Hepatocyte (in vitro differentiated cells): ENCODE results near the gene CYFIP1. TPM values are rescaled to one million over a fixed set of nuclear protein-coding genes. Genes with fewer than 3 reads are reported as not detected.

Experiments
- DNase-seq: peaks from one replicate; pipeline ENCODE4 v3.0.0-alpha.2; 2016; ENCODE audit warnings: low spot score
- H2AFZ ChIP-seq: fragments of 200-600 bp; sonication (generic); 2 replicates; pipeline ENCODE4 v1.6.0; 2016; ENCODE audit warnings: antibody characterized with exemption, mild to moderate bottlenecking
- H3K27ac ChIP-seq: fragments of 200-600 bp; sonication (generic); 2 replicates; pipeline ENCODE4 v1.5.1; 2016; ENCODE audit warnings: mild to moderate bottlenecking
- H3K27me3 ChIP-seq: fragments of 200-600 bp; sonication (generic); 2 replicates; pipeline ENCODE4 v1.6.1; 2016
- H3K36me3 ChIP-seq: fragments of 200-600 bp; sonication (generic); replicated peaks from 2 replicates; pipeline ENCODE4 v1.5.1; 2016; ENCODE audit warnings: low read depth; ENCODE audit not compliant: insufficient read depth
- H3K4me1 ChIP-seq: fragments of 200-600 bp; sonication (generic); 2 replicates; pipeline ENCODE4 v1.5.1; 2016; ENCODE audit warnings: mild to moderate bottlenecking, moderate library complexity; ENCODE audit not compliant: insufficient read depth
- H3K4me2 ChIP-seq: fragments of 200-600 bp; sonication (generic); 2 replicates; pipeline ENCODE4 v1.6.0; 2016
- H3K4me3 ChIP-seq: fragments of 200-600 bp; sonication (generic); 2 replicates; pipeline ENCODE4 v1.5.1; 2016; ENCODE audit warnings: mild to moderate bottlenecking
- H3K79me2 ChIP-seq: fragments of 200-600 bp; sonication (generic); 2 replicates; pipeline ENCODE4 v1.6.0; 2017; ENCODE audit warnings: mild to moderate bottlenecking
- H3K9me2 ChIP-seq: fragments of 200-600 bp; sonication (generic); replicated peaks from 2 replicates; pipeline ENCODE4 v1.6.0; 2017; ENCODE audit warnings: mild to moderate bottlenecking; ENCODE audit not compliant: insufficient read depth
- H3K9me3 ChIP-seq: fragments of 200-600 bp; sonication (generic); 2 replicates; pipeline ENCODE4 v1.5.1; 2016; ENCODE audit warnings: low read depth, mild to moderate bottlenecking
- H4K20me1 ChIP-seq: fragments of 200-600 bp; sonication (generic); 2 replicates; pipeline ENCODE4 v1.6.0; 2016; ENCODE audit warnings: mild to moderate bottlenecking; ENCODE audit not compliant: insufficient read depth, poor library complexity, severe bottlenecking
- CTCF ChIP-seq: fragments of 200-600 bp; sonication (generic); IDR thresholded peaks from 2 replicates; pipeline ENCODE4 v1.5.1; 2016; ENCODE audit warnings: antibody characterized with exemption, mild to moderate bottlenecking; ENCODE audit not compliant: poor library complexity
- EZH2 ChIP-seq: fragments of 200-600 bp; sonication (generic); IDR thresholded peaks from 2 replicates; pipeline ENCODE4 v1.6.1; 2016; ENCODE audit warnings: antibody characterized with exemption, mild to moderate bottlenecking, borderline replicate concordance
- EZH2phosphoT487 ChIP-seq: fragments of 200-600 bp; sonication (generic); IDR thresholded peaks from one replicate; pipeline ENCODE4 v1.6.1; 2018; ENCODE audit warnings: antibody characterized with exemption, mild to moderate bottlenecking, low read depth, moderate library complexity; ENCODE audit not compliant: unreplicated experiment, severe bottlenecking
- WGBS: methylation state at CpG from one replicate; pipeline ENCODE4 v1.1.6; 2016; ENCODE audit warnings: low lambda C conversion rate; ENCODE audit errors: missing lambda C conversion rate; 5-methylcytosine and 5-hydroxymethylcytosine counted together
- polyA plus RNA-seq: library from polyadenylated mRNA; unstranded; fragments of >200 nt; fragmentation: Nextera tagmentation; extraction: Ambion mirVana; gene quantifications from 2 replicates; pipeline ENCODE4 v1.2.1, GENCODE V29; 2016
- total RNA-seq: library from RNA; depleted of rRNA; stranded (reverse); fragments of >200 nt; gene quantifications from 2 replicates; pipeline ENCODE4 v1.2.3, GENCODE V29; 2014

Gene CYFIP1
- total and polyA plus RNA-seq, 2 experiments from 2014 or later: 73.4 to 92.2 TPM

GRCh38 chr15:22850055-22850454 lies 130.1 kb downstream of the CYFIP1 start:
- H3K36me3 ChIP-seq: no peaks in the 10 kb centered on the region

GRCh38 chr15:22846073-22846472 lies 134.1 kb downstream of the CYFIP1 start:
- 77% methylated on average over 6 of the region's 6 CpGs for WGBS
- Histone ChIP-seq H3K4me1 (peaks cover 19% of the 10 kb centered on the region), H3K27ac (peak overlapping the region; percentile 72), H3K9me2 (no peaks in the 10 kb centered on the region), H3K4me3 (no peak overlapping the region), H3K9me3 (no peaks in the 10 kb centered on the region), H4K20me1 (peaks cover 22% of the 10 kb centered on the region), H3K27me3 (no peaks in the 10 kb centered on the region), H3K4me2 (no peak overlapping the region), H3K79me2 (peaks cover 99% of the 10 kb centered on the region), H2AFZ (no peak overlapping the region), H3K36me3 (peaks cover 2% of the 10 kb centered on the region)
- DNase-seq: no peak
- TF ChIP-seq EZH2: no peak
- no peak for TF ChIP-seq EZH2phosphoT487
- TF ChIP-seq CTCF: no peak

More at GRCh38 chr15:22850055-22850454, 130.1 kb downstream of the CYFIP1 start:
- WGBS: 89% methylated on average over 3 of the region's 3 CpGs
- Histone ChIP-seq H4K20me1 (peaks cover 10% of the 10 kb centered on the region), H3K9me3 (no peaks in the 10 kb centered on the region), H3K27ac (no peak overlapping the region), H3K9me2 (no peaks in the 10 kb centered on the region), H3K4me3 (no peak overlapping the region), H3K4me1 (peaks cover 10% of the 10 kb centered on the region), H3K79me2 (peaks cover 69% of the 10 kb centered on the region), H3K27me3 (no peaks in the 10 kb centered on the region), H3K4me2 (no peak overlapping the region), H2AFZ (no peak overlapping the region)
- TF ChIP-seq EZH2phosphoT487 (no peak), CTCF (no peak), EZH2 (no peak)
- DNase-seq: no peak

- peaks cover 99% of the 10 kb centered on the region for H3K79me2 ChIP-seq
- no peaks in the 10 kb centered on the region for H3K9me3 ChIP-seq
- no peak for TF ChIP-seq EZH2
- H3K9me2 ChIP-seq: no peaks in the 10 kb centered on the region
- no peaks in the 10 kb centered on the region for H3K27me3 ChIP-seq
- no peak overlapping the region for H2AFZ ChIP-seq
- peak; percentile 18 for DNase-seq
- H3K4me1 ChIP-seq: peaks cover 25% of the 10 kb centered on the region
- H3K27ac ChIP-seq: peak overlapping the region; percentile 72
- peak overlapping the region; percentile 52 for H3K4me2 ChIP-seq
- WGBS: 42% methylated on average over 2 of the region's 2 CpGs
- peaks cover 2% of the 10 kb centered on the region for H3K36me3 ChIP-seq
- peaks cover 27% of the 10 kb centered on the region for H4K20me1 ChIP-seq
- no peak overlapping the region for H3K4me3 ChIP-seq
These were observed 134.8 kb downstream of the CYFIP1 start for GRCh38 chr15:22845289-22845900.

- no peak overlapping the region for H3K4me3 ChIP-seq
- peak overlapping the region; percentile 52 for H3K4me2 ChIP-seq
- no peak for TF ChIP-seq CTCF
- no peak for TF ChIP-seq EZH2
- no peak for TF ChIP-seq EZH2phosphoT487
- 78% methylated on average over 19 of the region's 19 CpGs for WGBS
- H3K27ac ChIP-seq: peak overlapping the region; percentile 72
- DNase-seq: no peak
- peaks cover 27% of the 10 kb centered on the region for H3K4me1 ChIP-seq
- H3K9me3 ChIP-seq: no peaks in the 10 kb centered on the region
- H2AFZ ChIP-seq: no peak overlapping the region
- H3K36me3 ChIP-seq: peaks cover 2% of the 10 kb centered on the region
- peaks cover 26% of the 10 kb centered on the region for H4K20me1 ChIP-seq
- no peaks in the 10 kb centered on the region for H3K27me3 ChIP-seq
- H3K9me2 ChIP-seq: no peaks in the 10 kb centered on the region
- peaks cover 99% of the 10 kb centered on the region for H3K79me2 ChIP-seq
These were observed 135.5 kb downstream of the CYFIP1 start for GRCh38 chr15:22844421-22845288.
